Epidermal melanocyte (primary cell): ENCODE results near the gene ELOF1.

ENCODE experiments used
- DNase-seq: peaks from one replicate; pipeline ENCODE4 v3.0.0; 2011; ENCODE audit warnings: low spot score; ENCODE audit not compliant: insufficient read length

Gene ELOF1

GRCh38 chr19:11535792-11536595 lies 23.0 kb downstream of the ELOF1 start:
- peak; percentile 92 for DNase-seq

DNA sequence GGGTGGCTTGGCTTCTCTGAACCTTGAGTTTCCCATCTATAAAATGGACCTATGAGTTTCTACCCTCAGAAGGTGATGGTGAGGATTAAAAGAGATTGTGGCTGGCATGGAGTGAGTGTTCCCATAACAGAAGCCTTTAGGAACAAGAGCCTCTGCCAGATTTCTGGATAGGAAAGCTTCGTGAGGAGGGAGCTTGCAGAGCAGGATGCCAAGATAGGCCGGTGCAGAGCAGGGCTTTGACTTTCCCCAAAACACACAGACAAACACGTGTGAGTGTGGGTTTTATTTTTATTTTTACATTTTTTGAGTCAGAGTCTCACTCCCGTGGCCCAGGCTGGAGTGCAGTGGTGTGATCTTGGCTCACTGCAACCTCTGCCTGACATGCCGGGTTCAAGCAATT lies 24.1 kb downstream of the ELOF1 start:
- no peak for DNase-seq

DNA sequence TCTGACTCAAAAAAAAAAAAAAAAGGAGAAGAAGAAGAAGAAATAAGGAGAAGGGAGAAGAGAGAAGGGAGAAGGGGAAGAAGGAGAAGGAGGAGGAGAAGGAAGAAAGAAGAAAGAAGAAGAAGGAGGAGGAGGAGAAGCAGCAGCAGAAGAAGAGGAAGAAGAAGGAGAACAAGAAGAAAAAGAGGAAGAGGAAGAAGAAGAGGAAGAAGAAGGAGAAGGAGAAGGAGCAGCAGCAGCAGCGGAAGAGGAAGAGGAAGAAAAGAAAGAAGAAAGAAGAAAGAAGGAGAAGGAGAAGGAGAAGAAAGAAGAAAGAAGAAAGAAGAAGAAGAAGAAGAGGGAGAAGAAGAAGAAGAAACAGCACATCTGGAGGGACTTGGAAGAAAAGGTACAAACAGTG lies 24.5 kb downstream of the ELOF1 start:
- DNase-seq = no peak

DNA sequence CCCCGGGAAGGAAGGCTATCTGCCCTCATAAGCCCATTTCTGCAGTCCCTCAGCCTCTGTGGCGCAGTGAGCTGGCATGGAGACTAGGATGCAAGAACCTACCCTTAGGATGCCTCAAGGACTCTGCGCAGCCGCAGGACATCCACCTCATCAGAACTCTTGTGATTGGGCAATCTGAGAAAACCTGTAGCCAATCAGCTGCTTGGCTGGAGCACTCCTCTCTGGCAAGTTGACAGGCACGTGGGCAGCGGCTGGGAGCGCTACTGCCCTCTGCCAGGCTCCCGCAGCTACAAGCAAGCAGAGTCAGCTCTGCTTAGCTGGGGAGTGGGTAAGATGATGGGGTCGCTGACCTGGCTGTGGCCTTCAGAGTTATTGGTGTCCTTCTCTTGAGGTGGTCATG lies 28.6 kb downstream of the ELOF1 start:
- DNase-seq = peak; percentile 75

DNA sequence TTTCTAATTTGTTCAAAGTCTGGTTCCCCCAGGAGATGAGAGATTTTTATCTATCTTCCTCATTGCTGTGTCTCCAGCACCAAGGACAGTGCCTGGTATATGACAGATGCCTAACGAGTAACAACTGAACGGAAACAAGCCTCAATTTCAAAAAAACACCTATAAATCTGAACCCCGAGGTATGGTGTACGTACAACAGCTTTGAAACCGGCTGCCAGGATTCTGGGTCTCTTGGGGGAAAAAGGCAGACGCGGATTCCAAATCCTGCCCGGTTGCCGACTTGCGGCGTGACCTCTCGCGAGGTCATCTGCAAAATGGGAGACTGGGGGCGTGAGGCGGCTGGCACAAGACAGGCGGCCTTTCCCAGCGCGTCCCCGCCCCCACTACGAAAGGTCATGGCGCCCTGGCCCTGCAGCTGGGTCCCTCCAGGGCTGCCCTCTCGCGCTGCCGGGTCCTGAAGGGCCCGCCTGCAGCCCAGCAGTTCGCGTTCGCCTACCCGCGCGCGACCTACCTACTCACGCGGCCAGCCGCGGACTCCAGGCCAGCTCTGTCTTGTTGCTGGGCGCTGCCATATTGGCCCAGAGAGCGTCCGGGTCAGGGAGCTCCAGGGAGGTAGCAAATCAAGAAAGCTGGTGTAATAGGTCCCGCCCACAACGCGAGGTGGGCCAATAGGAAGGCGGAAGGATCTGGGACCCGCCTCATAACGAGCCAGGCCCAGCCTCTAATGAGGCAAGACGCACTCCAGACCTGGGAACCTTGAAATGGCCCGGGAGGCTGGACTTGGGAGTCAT lies 30.3 kb downstream of the ELOF1 start, which contains the start of gene ECSIT:
ECSIT (minus strand) TSS at position 584 of the 791 bp plus-strand sequence. CDS start 9,964 bp downstream, outside the sequence.
- peak; percentile 99 for DNase-seq

DNA sequence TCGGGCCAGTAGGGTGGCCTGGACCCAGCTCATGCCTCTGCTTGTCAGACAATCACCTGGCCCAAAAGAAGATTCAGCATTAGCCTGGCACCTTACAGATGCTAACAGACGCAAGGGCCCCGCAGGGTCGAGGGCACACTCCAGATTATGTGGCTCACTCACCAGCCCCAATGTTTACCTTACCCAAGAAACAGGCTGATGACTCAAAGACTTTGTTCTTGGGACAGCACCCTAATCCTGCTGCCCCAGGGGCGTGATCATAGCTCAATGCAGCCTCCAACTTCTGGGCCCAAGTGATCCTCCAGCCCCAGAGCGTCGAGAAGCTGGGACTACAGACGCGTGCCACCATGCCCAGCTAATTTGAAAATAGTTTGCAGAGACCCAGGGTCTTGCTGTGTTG lies 39.9 kb downstream of the ELOF1 start:
- DNase-seq = no peak

DNA sequence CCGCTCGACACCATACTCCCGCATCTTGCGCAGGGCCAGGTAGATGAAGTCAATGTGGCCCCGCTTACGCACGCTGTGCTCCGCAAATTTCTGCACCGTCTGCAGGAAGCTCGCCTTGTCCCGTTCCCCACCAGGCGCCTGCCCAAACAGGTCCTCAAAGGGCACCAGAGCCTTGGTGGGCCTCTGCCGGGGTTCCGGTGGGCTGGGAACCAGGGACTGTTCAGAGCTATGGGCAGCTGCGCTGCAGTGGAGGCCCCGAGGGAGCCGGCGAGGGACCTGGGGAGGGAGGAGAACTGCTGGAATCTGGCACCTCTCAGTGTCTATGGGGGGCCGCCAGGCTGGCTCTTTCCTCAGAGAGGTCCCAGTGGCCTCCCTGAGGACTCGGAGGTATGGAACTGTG lies 45.1 kb downstream of the ELOF1 start:
- no peak for DNase-seq

- DNase-seq = no peak
Measured at GRCh38 chr19:11510444-11510843, 48.6 kb downstream of the ELOF1 start.

- no peak for DNase-seq
Measured at GRCh38 chr19:11507370-11508078, 51.5 kb downstream of the ELOF1 start.

- DNase-seq = no peak
Measured at GRCh38 chr19:11506967-11507366, 52.1 kb downstream of the ELOF1 start.

DNA sequence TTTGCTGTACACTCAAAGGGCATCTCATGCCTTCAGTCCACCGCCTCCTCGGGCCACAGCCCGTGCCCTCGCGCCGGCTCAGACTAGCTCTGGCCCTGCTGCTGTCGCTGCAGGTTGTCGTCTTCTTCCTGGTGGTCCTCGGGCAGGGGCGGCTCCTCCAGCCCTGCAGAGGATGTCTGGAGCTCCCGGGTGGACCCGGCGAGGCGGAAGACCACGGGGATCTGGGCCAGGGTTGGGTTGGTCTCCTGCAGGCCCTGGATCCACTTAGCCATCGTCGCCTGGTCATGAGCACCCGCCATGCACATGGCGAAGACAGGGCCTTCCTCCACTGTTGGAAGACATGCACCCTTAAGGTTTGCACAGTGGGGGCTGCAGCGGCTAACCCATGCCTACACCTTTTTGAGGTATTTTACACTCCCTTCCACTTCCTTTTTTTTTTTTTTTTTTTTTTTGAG lies 52.9 kb downstream of the ELOF1 start:
- DNase-seq = no peak

GRCh38 chr19:11505504-11506100 lies 53.4 kb downstream of the ELOF1 start, which contains the start of gene ZNF653:
Gene ZNF653, minus strand, starts transcription at chr19:11505839. Its CDS starts 53 bp downstream, at chr19:11505786.
- peak; percentile 99 for DNase-seq

DNA sequence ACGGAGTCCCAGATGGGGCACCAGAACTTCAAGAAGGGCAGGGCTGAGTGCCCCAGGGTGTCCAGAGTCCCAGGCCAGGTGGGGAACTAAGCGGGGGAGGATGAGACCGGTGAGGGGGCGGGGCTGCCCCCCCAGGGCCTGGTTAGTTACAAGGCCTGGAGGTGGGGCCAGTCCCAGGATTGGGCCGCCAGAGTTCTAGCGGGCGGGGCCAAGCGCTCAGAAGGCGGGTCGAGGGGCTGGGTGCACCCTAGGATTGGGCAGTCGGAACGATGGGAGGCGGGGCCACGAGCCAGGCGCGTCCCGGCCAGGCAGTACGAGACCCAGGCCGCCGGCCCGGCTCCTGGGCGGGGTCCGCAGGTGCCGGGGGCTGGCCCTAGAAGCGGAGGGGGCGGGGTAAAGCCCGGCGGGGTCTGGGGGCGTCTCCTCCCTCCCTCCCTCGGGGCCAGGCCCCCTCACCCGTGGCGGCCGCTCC lies 54.0 kb downstream of the ELOF1 start:
- peak; percentile 97 for DNase-seq

- DNase-seq = no peak
Measured at GRCh38 chr19:11504502-11505031, 54.5 kb downstream of the ELOF1 start.
